ENCODE measurements around the gene ADCY4. TPM values are rescaled to one million over a fixed set of nuclear protein-coding genes. Genes with fewer than 3 reads are reported as not detected.

The ADCY4 gene
- total and polyA plus RNA-seq, 2 of the 13 experiments (the other 11 are each of a cell fraction or from before 2014, with no cell fraction given), result 0.03 TPM; not detected in 1

DNA sequence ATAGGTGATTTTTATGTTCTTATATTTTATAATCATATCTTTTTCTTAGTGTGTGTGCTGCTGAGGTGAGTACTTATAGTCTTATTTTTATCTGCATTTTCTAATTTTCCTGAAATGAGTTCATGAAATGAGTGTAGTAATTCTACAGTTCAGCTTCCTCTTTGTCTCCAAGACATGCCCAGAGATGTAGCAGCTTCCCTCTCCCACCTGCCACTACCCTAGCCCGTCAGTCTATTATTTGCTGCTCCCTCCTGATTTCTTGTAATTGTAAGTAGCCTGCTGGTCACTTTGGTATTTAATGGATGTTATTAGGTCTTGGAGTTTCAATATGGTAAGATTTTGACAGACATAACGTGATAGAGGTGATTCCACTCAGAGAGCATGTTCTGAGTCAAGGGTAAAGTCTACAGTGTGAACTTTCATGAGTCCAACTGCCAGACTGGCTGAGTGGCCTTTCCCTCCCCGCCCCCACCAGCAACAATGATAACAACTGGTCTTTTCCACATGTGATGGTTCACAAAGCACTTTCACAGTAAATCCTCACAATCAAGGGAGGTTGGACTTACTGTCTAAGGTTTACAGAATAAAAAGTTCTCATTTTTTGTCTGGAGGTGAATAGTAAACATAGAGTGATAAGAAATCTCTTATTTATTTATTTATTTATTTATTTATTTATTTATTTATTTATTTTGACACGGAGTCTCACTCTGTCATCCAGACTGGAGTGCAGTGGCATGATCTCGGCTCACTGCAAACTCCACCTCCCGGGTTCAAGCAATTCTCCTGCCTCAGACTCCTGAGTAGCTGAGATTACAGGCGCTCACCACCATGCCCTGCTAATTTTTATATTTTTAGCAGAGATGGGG lies 9.2 kb upstream of the ADCY4 start (continued):
- TF ChIP-seq ETS1 (CRISPR knock-in tag; IDR thresholded peaks at IDR 0.05), result no peak
- TF ChIP-seq KMT2A (CRISPR knock-in tag; IDR thresholded peaks at IDR 0.05), result no peak
- TF ChIP-seq ATM (IDR thresholded peaks at IDR 0.05; ENCODE audit: borderline replicate concordance), result no peak
- peak; percentile 43; the same call in 1 of the 2 replicates for TF ChIP-seq ZFX (CRISPR knock-in tag; IDR thresholded peaks at IDR 0.05; ENCODE audit: low read depth)
- peak; percentile 86 for TF ChIP-seq HNF4A (CRISPR knock-in tag; IDR thresholded peaks at IDR 0.05)
- no peak for TF ChIP-seq ZNF777 (CRISPR knock-in tag; IDR thresholded peaks at IDR 0.05)
- 0 out of 2 replicates have a peak, but pooled peaks have one; percentile 24 for TF ChIP-seq YEATS2 (CRISPR knock-in tag; IDR thresholded peaks at IDR 0.05; ENCODE audit: borderline replicate concordance)
- TF ChIP-seq SAP130 (CRISPR knock-in tag; IDR thresholded peaks at IDR 0.05; ENCODE audit: low read depth), result peak; percentile 69
- TF ChIP-seq SOX13 (IDR thresholded peaks at IDR 0.05), result 0 out of 2 replicates have a peak, but pooled peaks have one; percentile 50
- TF ChIP-seq SOX13 (CRISPR knock-in tag; conservative IDR thresholded peaks at IDR 0.05 in 1 of 2, IDR thresholded peaks at IDR 0.05 in 1 of 2), result peak in 1 of 2 experiments; percentile 50; a peak in 1 of 4 replicates
- no peak for TF ChIP-seq KDM3A (CRISPR knock-in tag; IDR thresholded peaks at IDR 0.05; ENCODE audit: low read depth)
- TF ChIP-seq, protein P1, sequence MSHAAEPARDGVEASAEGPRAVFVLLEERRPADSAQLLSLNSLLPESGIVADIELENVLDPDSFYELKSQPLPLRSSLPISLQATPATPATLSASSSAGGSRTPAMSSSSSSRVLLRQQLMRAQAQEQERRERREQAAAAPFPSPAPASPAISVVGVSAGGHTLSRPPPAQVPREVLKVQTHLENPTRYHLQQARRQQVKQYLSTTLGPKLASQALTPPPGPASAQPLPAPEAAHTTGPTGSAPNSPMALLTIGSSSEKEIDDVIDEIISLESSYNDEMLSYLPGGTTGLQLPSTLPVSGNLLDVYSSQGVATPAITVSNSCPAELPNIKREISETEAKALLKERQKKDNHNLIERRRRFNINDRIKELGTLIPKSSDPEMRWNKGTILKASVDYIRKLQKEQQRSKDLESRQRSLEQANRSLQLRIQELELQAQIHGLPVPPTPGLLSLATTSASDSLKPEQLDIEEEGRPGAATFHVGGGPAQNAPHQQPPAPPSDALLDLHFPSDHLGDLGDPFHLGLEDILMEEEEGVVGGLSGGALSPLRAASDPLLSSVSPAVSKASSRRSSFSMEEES (CRISPR knock-in tag; IDR thresholded peaks at IDR 0.05), result no peak
- TF ChIP-seq SOX6 (IDR thresholded peaks at IDR 0.05), result no peak
- TF ChIP-seq SOX6 (CRISPR knock-in tag; IDR thresholded peaks at IDR 0.05), result peak; percentile 45; the same call in 1 of the 2 replicates
- TF ChIP-seq, protein P2, sequence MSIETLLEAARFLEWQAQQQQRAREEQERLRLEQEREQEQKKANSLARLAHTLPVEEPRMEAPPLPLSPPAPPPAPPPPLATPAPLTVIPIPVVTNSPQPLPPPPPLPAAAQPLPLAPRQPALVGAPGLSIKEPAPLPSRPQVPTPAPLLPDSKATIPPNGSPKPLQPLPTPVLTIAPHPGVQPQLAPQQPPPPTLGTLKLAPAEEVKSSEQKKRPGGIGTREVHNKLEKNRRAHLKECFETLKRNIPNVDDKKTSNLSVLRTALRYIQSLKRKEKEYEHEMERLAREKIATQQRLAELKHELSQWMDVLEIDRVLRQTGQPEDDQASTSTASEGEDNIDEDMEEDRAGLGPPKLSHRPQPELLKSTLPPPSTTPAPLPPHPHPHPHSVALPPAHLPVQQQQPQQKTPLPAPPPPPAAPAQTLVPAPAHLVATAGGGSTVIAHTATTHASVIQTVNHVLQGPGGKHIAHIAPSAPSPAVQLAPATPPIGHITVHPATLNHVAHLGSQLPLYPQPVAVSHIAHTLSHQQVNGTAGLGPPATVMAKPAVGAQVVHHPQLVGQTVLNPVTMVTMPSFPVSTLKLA (IDR thresholded peaks at IDR 0.05), result 0 out of 2 replicates have a peak, but pooled peaks have one; percentile 24
- no peak for TF ChIP-seq ATF7 (IDR thresholded peaks at IDR 0.05)
- no peak for TF ChIP-seq ATF7 (CRISPR knock-in tag; IDR thresholded peaks at IDR 0.05)
- TF ChIP-seq ZNF616 (CRISPR knock-in tag; IDR thresholded peaks at IDR 0.05; ENCODE audit: low read depth), result no peak
- TF ChIP-seq, protein P3, sequence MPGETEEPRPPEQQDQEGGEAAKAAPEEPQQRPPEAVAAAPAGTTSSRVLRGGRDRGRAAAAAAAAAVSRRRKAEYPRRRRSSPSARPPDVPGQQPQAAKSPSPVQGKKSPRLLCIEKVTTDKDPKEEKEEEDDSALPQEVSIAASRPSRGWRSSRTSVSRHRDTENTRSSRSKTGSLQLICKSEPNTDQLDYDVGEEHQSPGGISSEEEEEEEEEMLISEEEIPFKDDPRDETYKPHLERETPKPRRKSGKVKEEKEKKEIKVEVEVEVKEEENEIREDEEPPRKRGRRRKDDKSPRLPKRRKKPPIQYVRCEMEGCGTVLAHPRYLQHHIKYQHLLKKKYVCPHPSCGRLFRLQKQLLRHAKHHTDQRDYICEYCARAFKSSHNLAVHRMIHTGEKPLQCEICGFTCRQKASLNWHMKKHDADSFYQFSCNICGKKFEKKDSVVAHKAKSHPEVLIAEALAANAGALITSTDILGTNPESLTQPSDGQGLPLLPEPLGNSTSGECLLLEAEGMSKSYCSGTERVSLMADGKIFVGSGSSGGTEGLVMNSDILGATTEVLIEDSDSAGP (CRISPR knock-in tag; IDR thresholded peaks at IDR 0.05; ENCODE audit: borderline replicate concordance), result no peak
- peak; percentile 32; the same call in 1 of the 2 replicates for TF ChIP-seq HDAC2 (CRISPR knock-in tag; IDR thresholded peaks at IDR 0.05)
- no peak for TF ChIP-seq ZNF704 (CRISPR knock-in tag; IDR thresholded peaks at IDR 0.05; ENCODE audit: borderline replicate concordance)
- TF ChIP-seq ETV6 (CRISPR knock-in tag; conservative IDR thresholded peaks at IDR 0.05), result no peak
- no peak for TF ChIP-seq ZNF7 (CRISPR knock-in tag; IDR thresholded peaks at IDR 0.05)
- TF ChIP-seq ZSCAN29 (CRISPR knock-in tag; conservative IDR thresholded peaks at IDR 0.05), result no peak

Data from HepG2 (cell line).